HAP-1 (cell line): ENCODE measurements around the gene KLHDC7A.

Experiments
- DNase-seq, 2 experiments: peaks; one replicate each; pipeline ENCODE4 v3.0.0-alpha.2; 2016 to 2020; ENCODE audit warnings: low spot score in 2 of 2
- H3K27me3 ChIP-seq: fragments of 250-450 bp; sonication (Bioruptor Pico); 2 replicates; pipeline ENCODE4 v1.5.1; 2020; ENCODE audit warnings: low read depth, mild to moderate bottlenecking, moderate library complexity
- H3K36me3 ChIP-seq: fragments of 250-450 bp; sonication (Bioruptor Pico); replicated peaks from 2 replicates; pipeline ENCODE4 v1.5.1; 2020; ENCODE audit warnings: mild to moderate bottlenecking
- H3K4me1 ChIP-seq: fragments of 250-450 bp; sonication (Bioruptor Pico); 2 replicates; pipeline ENCODE4 v1.5.1; 2020; ENCODE audit warnings: mild to moderate bottlenecking
- H3K4me3 ChIP-seq: fragments of 250-450 bp; sonication (Bioruptor Pico); 2 replicates; pipeline ENCODE4 v1.5.1; 2020; ENCODE audit warnings: mild to moderate bottlenecking, moderate library complexity
- H3K9me3 ChIP-seq: fragments of 250-450 bp; sonication (Bioruptor Pico); 2 replicates; pipeline ENCODE4 v1.5.1; 2020; ENCODE audit warnings: mild to moderate bottlenecking, moderate library complexity
- in situ Hi-C: fragments of 300-500 bp; cut with MboI; formaldehyde crosslinking; loops from 3 replicates; pipeline ENCODE4 v1.14.3; 2020; ENCODE audit warnings: low sequenced_read_pairs, inconsistent platforms, mixed read lengths

Gene KLHDC7A

DNA sequence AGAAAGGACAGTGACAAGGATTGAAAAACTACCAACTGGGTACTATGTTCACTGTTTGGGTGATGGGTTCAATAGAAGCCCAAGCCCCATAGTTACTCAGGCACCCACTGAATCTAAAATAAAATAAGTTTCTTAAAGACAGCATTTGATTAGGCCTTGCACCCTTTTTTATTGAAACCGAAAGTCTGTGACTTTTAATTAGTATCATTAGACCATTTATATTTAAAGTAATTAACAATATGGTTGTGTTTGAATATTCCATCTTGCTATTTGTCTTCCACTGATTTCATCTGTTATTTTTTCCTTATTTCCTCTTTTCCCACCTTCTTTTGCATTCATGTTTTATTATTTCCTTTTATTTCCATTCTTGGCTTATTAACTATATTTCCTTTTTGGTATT lies 27.4 kb downstream of the KLHDC7A start:
- DNase-seq, result no peak
- Histone ChIP-seq H3K36me3 (no peaks in the 10 kb centered on the region), H3K27me3 (0 out of 2 replicates have a peak, but pooled peaks cover 2% of the 10 kb centered on the region), H3K9me3 (no peaks in the 10 kb centered on the region), H3K4me3 (no peak overlapping the region), H3K4me1 (no peaks in the 10 kb centered on the region)
- in situ Hi-C loops, result no loop called here

DNA sequence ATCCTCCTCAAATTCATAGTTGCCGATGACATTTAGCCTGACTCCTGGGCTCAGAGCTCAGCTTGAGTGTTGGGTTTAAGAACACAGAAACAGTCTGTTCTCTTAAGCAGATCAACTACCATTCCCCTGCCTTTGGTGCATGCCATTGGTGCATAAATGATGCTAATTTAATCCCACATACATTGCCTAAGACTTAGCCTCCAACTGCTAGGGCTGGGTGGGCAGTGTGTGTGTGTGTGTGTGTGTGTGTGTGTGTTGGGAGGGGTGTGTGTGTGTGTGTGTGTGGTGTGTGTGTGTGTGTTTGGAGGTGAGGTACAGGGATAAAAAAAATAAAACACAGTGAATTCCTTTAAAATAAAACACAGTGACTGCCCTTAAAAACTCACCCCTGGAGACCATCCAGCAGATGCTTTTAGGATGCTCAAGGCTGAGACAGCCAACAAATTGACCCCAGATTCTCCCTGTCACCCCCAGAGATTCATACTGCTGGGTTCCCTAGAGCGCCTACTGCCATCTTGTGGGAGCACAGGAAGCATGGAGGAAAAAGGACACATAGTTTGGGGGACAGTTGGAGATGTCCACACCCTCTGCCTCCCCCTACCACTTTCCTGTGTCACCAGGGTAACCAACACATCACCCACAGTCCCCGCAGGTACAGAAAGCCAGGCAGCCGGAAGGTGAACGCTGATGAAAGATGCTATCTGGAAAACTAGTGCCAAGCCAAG lies 30.6 kb downstream of the KLHDC7A start:
- no peak for DNase-seq
- no peaks in the 10 kb centered on the region; the same call in 1 of the 2 replicates for H3K9me3 ChIP-seq
- in situ Hi-C loops, result no loop called here

DNA sequence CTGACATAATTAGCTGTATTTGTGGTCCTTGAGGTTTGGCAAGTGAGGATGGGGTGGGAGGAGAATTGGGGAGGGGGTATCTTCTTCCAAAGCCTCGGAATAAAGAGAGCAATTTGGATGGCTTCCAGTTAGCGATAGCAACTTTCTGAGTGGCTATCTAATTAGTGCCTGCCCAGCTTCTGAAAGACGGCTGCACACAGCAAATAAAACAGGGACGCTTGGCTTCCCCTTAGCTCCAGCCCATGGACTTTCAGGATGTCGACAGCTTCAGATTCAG lies 31.1 kb downstream of the KLHDC7A start:
- in situ Hi-C loops, result no loop called here

More for the DNA sequence above, 30.6 kb downstream of the KLHDC7A start:
- Histone ChIP-seq H3K27me3 (0 out of 2 replicates have a peak, but pooled peaks cover 2% of the 10 kb centered on the region), H3K36me3 (no peaks in the 10 kb centered on the region), H3K4me1 (no peaks in the 10 kb centered on the region), H3K4me3 (no peak overlapping the region)

DNA sequence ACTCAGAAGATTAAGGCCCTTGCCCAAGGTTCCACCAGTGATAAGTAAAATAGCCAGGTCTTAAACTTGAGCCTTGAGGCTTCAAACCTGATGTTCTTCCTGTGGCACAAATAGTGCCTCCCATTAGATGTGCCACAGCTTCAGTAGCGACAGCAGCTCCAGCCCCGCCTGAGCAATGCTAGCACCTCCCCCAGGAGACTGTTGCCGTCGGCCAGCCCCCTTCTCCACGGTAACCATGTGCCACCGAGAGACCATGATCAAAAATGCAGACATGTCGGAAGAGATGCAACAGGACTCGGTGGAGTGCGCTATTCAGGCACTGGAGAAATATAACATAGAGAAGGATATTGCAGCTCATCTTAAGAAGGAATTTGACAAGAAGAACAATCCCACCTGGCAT lies 32.2 kb downstream of the KLHDC7A start:
- Histone ChIP-seq H3K27me3 (0 out of 2 replicates have a peak, but pooled peaks cover 2% of the 10 kb centered on the region), H3K9me3 (no peaks in the 10 kb centered on the region; the same call in 1 of the 2 replicates), H3K4me3 (no peak overlapping the region), H3K4me1 (no peaks in the 10 kb centered on the region), H3K36me3 (no peaks in the 10 kb centered on the region)
- in situ Hi-C loops, result no loop called here
- no peak for DNase-seq

More for the DNA sequence above, 31.1 kb downstream of the KLHDC7A start:
- no peak overlapping the region for H3K4me3 ChIP-seq
- no peak for DNase-seq
- H3K4me1 ChIP-seq, result no peaks in the 10 kb centered on the region
- H3K9me3 ChIP-seq, result no peaks in the 10 kb centered on the region; the same call in 1 of the 2 replicates
- no peaks in the 10 kb centered on the region for H3K36me3 ChIP-seq
- 0 out of 2 replicates have a peak, but pooled peaks cover 2% of the 10 kb centered on the region for H3K27me3 ChIP-seq

DNA sequence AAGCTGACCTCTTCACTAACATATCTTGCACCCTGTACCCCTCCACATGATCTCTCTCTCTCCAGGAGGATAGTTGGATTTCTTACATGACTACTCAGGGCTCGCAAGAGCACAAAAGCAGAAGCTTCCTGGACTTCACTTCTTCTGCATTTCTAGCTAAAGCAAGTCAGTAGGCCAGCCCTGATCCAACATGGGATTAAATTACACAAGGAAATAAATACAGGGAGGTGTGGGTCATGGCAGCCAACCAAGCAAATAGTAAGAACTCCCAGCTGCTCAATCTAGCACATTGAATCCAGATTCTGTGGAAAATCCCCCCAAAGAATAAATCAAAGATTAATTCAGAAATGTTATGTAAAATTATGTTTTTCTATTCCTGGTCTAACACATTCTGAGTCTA lies 33.3 kb downstream of the KLHDC7A start:
- Histone ChIP-seq H3K4me3 (no peak overlapping the region), H3K36me3 (no peaks in the 10 kb centered on the region), H3K27me3 (0 out of 2 replicates have a peak, but pooled peaks cover 2% of the 10 kb centered on the region), H3K4me1 (no peaks in the 10 kb centered on the region), H3K9me3 (no peaks in the 10 kb centered on the region; the same call in 1 of the 2 replicates)
- no peak for DNase-seq
- in situ Hi-C loops, result no loop called here

DNA sequence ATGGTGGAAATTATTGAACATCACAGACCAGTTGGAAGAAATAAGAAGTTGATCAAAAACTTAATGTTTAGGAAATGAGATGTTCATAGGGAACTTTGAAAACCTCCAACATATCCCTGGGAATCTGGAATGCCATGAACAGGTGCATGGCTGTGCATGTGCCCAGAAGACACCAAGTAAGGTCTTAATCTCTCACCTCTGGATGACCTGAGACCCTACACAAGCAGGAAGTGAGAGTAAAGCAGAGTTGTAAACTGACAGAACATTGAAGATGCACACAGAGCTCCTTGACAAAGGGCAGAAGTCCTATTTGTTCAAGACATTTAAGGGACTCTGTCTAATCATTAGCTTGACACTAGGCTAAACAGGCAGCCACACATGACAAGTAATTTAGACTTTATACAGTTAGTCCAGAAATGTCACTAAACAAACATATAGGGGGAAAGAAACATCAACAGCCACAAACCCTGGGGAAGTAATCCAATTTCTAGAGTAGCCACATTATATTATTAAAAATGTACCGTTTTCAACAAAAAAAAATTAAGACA lies 34.5 kb downstream of the KLHDC7A start:
- no peaks in the 10 kb centered on the region for H3K36me3 ChIP-seq
- H3K4me1 ChIP-seq, result no peaks in the 10 kb centered on the region
- no peak for DNase-seq
- in situ Hi-C loops, result no loop called here
- H3K9me3 ChIP-seq, result no peaks in the 10 kb centered on the region; the same call in 1 of the 2 replicates
- 0 out of 2 replicates have a peak, but pooled peaks cover 2% of the 10 kb centered on the region for H3K27me3 ChIP-seq
- no peak overlapping the region for H3K4me3 ChIP-seq

DNA sequence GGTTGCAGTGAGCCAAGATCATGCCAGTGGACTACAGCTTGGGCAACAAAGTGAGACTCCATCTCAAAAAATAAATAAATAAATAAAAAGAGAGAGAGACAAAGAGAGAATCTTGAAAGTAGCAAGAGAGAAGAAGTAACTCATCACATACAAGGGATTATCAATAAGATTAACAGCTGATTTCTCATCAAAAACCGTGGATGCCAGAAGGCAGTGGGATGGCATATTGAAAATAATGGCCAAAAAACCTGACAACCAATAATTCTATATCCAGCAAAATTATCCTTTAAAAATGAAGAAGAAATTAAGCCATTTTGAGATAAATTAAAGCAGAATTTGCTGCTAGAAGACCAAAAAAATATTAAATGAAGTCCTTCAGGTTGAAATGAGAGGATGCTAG lies 35.7 kb downstream of the KLHDC7A start:
- Histone ChIP-seq H3K36me3 (no peaks in the 10 kb centered on the region), H3K9me3 (no peaks in the 10 kb centered on the region; the same call in 1 of the 2 replicates), H3K4me1 (no peaks in the 10 kb centered on the region), H3K4me3 (no peak overlapping the region), H3K27me3 (peaks cover under 1% of the 10 kb centered on the region)
- DNase-seq, result no peak
- in situ Hi-C loops, result no loop called here

DNA sequence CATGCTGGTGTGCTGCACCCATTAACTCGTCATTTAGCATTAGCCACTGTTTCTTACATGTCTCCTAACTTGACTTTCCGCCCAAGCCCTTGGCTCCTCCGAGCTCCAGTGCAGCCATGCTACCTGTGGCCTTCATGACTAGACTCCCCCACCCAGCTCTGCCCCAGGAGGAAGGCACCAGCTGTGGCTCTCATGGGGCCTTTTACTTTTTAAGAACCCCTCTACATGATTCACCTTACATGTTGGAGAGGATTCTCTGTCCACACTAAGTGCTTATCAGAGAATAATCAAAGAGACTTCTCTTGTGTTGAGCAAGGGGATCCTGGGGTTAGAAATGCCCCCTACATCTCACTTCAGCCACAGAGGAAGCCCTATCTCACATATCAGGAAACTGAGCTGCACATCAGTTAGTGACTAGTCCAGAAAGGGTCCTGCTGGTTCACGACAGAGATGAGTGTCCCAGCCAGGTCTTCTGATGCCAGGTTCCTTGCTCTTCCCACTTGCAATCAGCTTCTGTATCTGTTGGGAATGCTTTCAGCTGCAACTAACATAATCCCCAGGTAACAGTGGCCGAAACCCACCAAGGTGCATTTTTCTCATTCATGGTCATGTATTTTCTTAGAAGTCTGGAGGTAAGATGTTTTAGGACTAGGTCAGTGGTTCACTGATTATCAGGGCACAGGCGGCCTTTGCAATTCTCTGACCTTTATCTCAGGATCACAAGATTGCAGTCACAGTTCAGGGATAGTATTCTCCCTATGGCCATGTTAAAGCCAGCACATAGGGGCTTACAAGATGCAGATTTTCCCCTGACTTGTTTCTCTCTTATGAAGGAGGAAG lies 45.9 kb downstream of the KLHDC7A start:
- in situ Hi-C loops, result no loop called here
- H3K36me3 ChIP-seq, result no peaks in the 10 kb centered on the region
- no peaks in the 10 kb centered on the region for H3K4me1 ChIP-seq
- H3K9me3 ChIP-seq, result no peaks in the 10 kb centered on the region
- no peaks in the 10 kb centered on the region; the same call in 1 of the 2 replicates for H3K27me3 ChIP-seq
- H3K4me3 ChIP-seq, result no peak overlapping the region
- no peak for DNase-seq

DNA sequence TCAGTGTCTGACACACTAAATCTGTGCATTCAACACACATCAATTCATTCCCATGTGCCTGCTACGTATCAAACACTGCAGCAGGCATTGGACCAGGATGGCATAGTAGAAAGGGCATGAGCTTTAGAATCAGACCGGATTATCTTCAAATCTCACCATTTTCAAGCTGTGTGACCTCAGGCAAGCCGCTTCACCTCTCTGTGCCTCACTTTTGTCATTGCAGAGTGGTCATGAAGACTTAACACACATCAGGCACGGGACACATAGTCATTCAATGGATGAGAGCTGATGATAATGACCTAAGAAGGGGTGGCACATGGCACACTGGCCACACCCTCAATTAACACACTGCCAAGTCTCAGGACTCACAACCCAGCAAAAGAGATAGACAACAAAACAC lies 46.8 kb downstream of the KLHDC7A start:
- no peaks in the 10 kb centered on the region for H3K27me3 ChIP-seq
- H3K9me3 ChIP-seq, result no peaks in the 10 kb centered on the region
- H3K36me3 ChIP-seq, result no peaks in the 10 kb centered on the region
- no peaks in the 10 kb centered on the region for H3K4me1 ChIP-seq
- in situ Hi-C loops, result no loop called here
- no peak overlapping the region for H3K4me3 ChIP-seq
- no peak for DNase-seq

DNA sequence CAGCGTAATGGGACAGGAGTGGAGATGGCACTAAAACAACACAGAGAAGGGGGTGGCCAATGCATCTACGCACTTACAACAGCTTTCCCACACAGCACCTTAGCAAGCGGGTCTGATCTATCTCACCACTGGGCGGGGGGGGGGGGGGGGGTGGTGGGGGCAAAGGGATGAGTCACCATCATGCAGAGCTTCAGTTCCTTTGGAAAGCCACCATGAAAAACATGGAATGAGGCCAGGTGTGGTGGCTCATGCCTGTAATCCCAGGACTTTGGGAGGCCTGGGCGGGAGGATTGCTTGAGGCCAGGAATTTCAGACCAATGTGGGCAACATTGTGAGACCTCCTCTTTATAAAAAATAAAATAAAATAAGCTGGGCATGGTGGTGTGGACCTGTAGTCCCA lies 47.2 kb downstream of the KLHDC7A start:
- no peak for DNase-seq
- in situ Hi-C loops, result no loop called here
- no peak overlapping the region for H3K4me3 ChIP-seq

DNA sequence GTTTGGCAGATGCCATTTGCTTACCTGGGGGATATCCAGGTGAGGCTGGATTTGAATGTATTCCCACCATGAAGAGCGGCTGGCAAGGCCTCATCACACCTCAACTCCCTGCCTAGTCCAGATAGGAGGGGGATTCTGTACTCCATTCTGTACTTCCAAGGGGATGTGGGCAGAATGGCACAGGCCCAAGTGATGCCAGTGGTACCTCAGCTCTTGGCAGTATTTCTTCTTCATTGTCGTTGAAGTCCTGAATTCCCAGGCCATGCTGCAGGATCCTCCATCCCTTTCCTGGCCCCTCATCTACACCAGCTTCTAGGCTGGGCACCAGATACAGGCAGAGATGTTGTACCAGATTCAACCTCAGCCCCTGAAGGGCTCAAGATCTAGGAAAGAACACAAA lies 47.9 kb downstream of the KLHDC7A start:
- H3K9me3 ChIP-seq, result no peaks in the 10 kb centered on the region
- in situ Hi-C loops, result no loop called here
- DNase-seq, result no peak
- no peaks in the 10 kb centered on the region for H3K4me1 ChIP-seq
- H3K27me3 ChIP-seq, result 0 out of 2 replicates have a peak, but pooled peaks cover 4% of the 10 kb centered on the region
- no peak overlapping the region for H3K4me3 ChIP-seq
- H3K36me3 ChIP-seq, result no peaks in the 10 kb centered on the region

More for the DNA sequence above, 47.2 kb downstream of the KLHDC7A start:
- Histone ChIP-seq H3K36me3 (no peaks in the 10 kb centered on the region), H3K4me1 (no peaks in the 10 kb centered on the region), H3K9me3 (no peaks in the 10 kb centered on the region), H3K27me3 (0 out of 2 replicates have a peak, but pooled peaks cover 4% of the 10 kb centered on the region)

DNA sequence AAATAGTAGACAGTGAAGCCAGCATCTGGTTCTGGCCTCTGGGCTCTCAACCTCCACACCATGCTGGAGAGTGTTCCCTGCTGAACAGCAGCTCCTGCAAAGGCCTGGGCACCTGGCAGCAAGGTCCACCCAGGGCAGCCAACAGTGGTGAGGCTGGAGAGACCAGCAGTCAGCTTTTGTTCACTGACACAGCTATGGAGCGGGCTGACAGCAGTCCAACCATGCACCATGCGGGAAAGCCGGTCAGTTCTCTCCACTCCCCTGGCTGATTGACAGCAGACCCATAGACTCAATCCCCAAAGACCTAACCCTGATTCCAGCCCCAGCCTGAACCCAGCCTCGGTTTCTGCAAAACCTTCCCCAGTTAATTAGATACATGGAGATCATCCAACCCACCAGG lies 49.0 kb downstream of the KLHDC7A start:
- Histone ChIP-seq H3K27me3 (peaks cover 8% of the 10 kb centered on the region), H3K9me3 (no peaks in the 10 kb centered on the region), H3K4me1 (no peaks in the 10 kb centered on the region), H3K36me3 (no peaks in the 10 kb centered on the region), H3K4me3 (no peak overlapping the region)
- no peak for DNase-seq
- in situ Hi-C loops, result no loop called here

DNA sequence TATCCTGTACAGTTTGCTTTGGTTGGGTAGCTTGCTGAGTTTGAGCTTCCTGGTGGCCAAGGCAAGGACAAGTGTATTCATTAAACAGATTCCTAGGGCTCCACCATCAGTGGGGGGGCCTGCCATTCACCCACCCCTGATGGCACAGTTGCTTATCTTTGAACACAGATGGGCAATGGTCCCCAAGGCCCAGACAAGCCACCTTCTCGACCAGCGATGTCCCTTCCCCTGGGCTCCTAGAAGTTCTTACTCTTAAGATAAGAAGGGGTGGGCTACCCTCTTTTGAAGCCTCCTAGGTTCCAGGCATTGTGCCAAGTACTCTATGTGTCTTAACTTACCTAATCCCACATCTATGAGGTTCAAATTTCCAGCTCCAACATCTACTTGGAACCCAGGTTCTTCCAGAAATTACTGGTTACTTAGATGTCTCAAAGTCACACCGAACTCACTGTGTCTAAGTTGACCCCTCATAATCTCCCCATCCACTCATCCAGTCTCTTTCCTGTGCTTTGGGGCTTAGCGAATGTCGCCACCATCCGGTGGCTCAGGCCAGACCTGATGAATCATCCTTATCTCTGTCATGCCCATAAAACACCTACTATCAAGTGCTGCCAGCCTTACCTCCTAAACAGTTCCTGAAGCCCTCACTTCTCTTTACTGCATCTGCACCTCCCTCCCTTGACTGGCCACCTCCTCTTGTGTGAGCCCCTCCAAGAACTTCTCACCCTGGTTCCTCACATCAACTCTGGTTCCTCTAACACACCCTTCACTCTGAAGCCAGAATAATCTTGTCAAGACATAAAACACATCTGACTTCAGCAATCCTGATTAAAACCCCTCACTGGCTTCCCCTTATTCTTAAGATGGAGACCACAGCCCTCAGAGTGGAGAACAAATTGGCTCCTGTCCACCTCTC lies 50.1 kb downstream of the KLHDC7A start:
- no peaks in the 10 kb centered on the region for H3K4me1 ChIP-seq

More for the DNA sequence above, 50.1 kb downstream of the KLHDC7A start:
- no peaks in the 10 kb centered on the region for H3K9me3 ChIP-seq
- no peak overlapping the region for H3K4me3 ChIP-seq
- peak in 1 of 2 experiments; percentile 32 for DNase-seq
- in situ Hi-C loops, result no loop called here
- H3K36me3 ChIP-seq, result no peaks in the 10 kb centered on the region
- peaks cover 15% of the 10 kb centered on the region for H3K27me3 ChIP-seq
